ENCODE results near the gene NPL. TPM values are rescaled to one million over a fixed set of nuclear protein-coding genes. Genes with fewer than 3 reads are reported as not detected.

Gene NPL
- polyA plus RNA-seq, 2 of the 4 experiments (the other 2 are of a cell fraction): 0.80 to 1.0 TPM

- Histone ChIP-seq H3K4me1 (no peaks in the 10 kb centered on the region), H3K4me3 (no peak overlapping the region), H3K4me2 (no peak overlapping the region), H3K27ac (no peak overlapping the region), H3K9me3 (peaks cover 8% of the 10 kb centered on the region; the same call in 1 of the 3 replicates)
- FAIRE-seq: no peak
- ChIA-PET CTCF (interaction anchor here (0.9 to 1.8 kb wide), 4 partner anchors 164 to 168 kb away, joined by 3 read pairs; no protein-coding TSS in a partner anchor), POLR2A (no interaction called here)
- TF ChIP-seq RNF2 (IDR thresholded peaks at IDR 0.05; ENCODE audit: borderline replicate concordance, low read depth) (no peak), SREBF2 (IDR thresholded peaks at IDR 0.05) (no peak), RARB (CRISPR knock-in tag; IDR thresholded peaks at IDR 0.05) (no peak), RFX5 (IDR thresholded peaks at IDR 0.05) (no peak), EP300 (IDR thresholded peaks at IDR 0.05) (no peak), KDM5A (IDR thresholded peaks at IDR 0.05) (no peak), MAFK (IDR thresholded peaks at IDR 0.05; ENCODE audit: partially characterized antibody) (no peak), POLR2A (IDR thresholded peaks at IDR 0.05; ENCODE audit: low read length) (no peak), NPAS2 (CRISPR knock-in tag; IDR thresholded peaks at IDR 0.05; ENCODE audit: borderline replicate concordance) (no peak), CTCF (IDR thresholded peaks at IDR 0.05) (no peak), ZSCAN20 (CRISPR knock-in tag; IDR thresholded peaks at IDR 0.05) (no peak)
- WGBS (ENCODE audit: missing lambda C conversion rate): 36% methylated on average over 4 of the region's 4 CpGs
- DNase-seq (ENCODE audit: low read depth in 1 of 2, low spot score in 1 of 2): no peak
- no peak for ATAC-seq
Measured at GRCh38 chr1:182764029-182764727, 25.4 kb upstream of the NPL start.

- ChIA-PET CTCF (no interaction called here), POLR2A (no interaction called here)
- FAIRE-seq: no peak
- ATAC-seq: no peak
- Histone ChIP-seq H3K9me3 (peaks cover 8% of the 10 kb centered on the region; the same call in 1 of the 3 replicates), H3K4me1 (no peaks in the 10 kb centered on the region), H3K4me2 (no peak overlapping the region), H3K27ac (no peak overlapping the region), H3K4me3 (no peak overlapping the region)
- no peak for DNase-seq (ENCODE audit: low read depth in 1 of 2, low spot score in 1 of 2)
- 39% methylated on average over 3 of the region's 3 CpGs for WGBS (ENCODE audit: missing lambda C conversion rate)
- no peak for TF ChIP-seq KDM1A (IDR thresholded peaks at IDR 0.05; ENCODE audit: low read depth)
- TF ChIP-seq HOXA7 (CRISPR knock-in tag; IDR thresholded peaks at IDR 0.05): no peak
- no peak for TF ChIP-seq PHF8 (IDR thresholded peaks at IDR 0.05; ENCODE audit: borderline replicate concordance, low read depth)
- TF ChIP-seq E2F6 (IDR thresholded peaks at IDR 0.05; ENCODE audit: borderline replicate concordance, low read depth): no peak
- TF ChIP-seq FOSB (CRISPR knock-in tag; IDR thresholded peaks at IDR 0.05): no peak
- TF ChIP-seq CBX2 (IDR thresholded peaks at IDR 0.05; ENCODE audit: borderline replicate concordance, low read depth): no peak
- TF ChIP-seq RNF2 (IDR thresholded peaks at IDR 0.05; ENCODE audit: borderline replicate concordance, low read depth): no peak
Measured at GRCh38 chr1:182765391-182765790, 24.2 kb upstream of the NPL start.

GRCh38 chr1:182766050-182766449 lies 23.5 kb upstream of the NPL start:
- Histone ChIP-seq H3K4me2 (no peak overlapping the region), H3K4me3 (no peak overlapping the region), H3K9me3 (peaks cover 8% of the 10 kb centered on the region; the same call in 1 of the 3 replicates), H3K4me1 (no peaks in the 10 kb centered on the region), H3K27ac (no peak overlapping the region)
- ChIA-PET CTCF (no interaction called here), POLR2A (no interaction called here)
- DNase-seq (ENCODE audit: low read depth in 1 of 2, low spot score in 1 of 2): no peak
- no peak for FAIRE-seq
- 46% methylated on average over 2 of the region's 2 CpGs for WGBS (ENCODE audit: missing lambda C conversion rate)
- no peak for ATAC-seq
- TF ChIP-seq ZFP36 (IDR thresholded peaks at IDR 0.05; ENCODE audit: borderline replicate concordance, partially characterized antibody) (no peak), FOXS1 (CRISPR knock-in tag; IDR thresholded peaks at IDR 0.05) (no peak), CBX8 (IDR thresholded peaks at IDR 0.05) (no peak), CTCF (IDR thresholded peaks at IDR 0.05) (no peak), FOSB (CRISPR knock-in tag; IDR thresholded peaks at IDR 0.05) (no peak), CHD2 (IDR thresholded peaks at IDR 0.05; ENCODE audit: low read length, partially characterized antibody) (no peak)
